Measurements from ENCODE around the gene GRK5. TPM values are rescaled to one million over a fixed set of nuclear protein-coding genes. Genes with fewer than 3 reads are reported as not detected.
A peak's percentile ranks its signal among the peaks of the same experiment; 100 is the strongest.

The GRK5 gene
- total RNA-seq, 1 donor: 1.8 TPM

DNA sequence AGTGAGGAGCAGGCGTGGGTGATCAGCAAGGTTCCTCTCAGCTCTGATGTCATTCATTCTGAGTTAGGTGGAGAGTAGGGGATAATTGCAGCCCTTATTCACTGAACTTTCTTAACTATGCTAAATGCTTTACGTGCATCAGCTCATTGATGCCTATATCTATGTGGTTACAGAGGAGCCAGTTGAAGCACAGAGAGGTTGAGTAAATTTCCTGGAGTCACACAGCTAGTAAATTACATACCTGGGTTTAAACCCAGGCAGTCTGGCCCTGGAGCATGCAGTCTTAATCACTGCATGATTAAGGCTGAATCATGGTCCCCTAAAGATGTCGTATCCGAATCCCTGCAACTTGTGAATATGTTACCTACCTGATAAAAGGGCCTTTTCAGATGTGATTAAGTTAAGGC lies 99.6 kb downstream of the GRK5 start:
- H3K4me2 ChIP-seq (ENCODE audit: insufficient read depth, low read length): no peak overlapping the region
- peak; percentile 75 for DNase-seq (ENCODE audit: insufficient read length, low spot score, missing footprints)

DNA sequence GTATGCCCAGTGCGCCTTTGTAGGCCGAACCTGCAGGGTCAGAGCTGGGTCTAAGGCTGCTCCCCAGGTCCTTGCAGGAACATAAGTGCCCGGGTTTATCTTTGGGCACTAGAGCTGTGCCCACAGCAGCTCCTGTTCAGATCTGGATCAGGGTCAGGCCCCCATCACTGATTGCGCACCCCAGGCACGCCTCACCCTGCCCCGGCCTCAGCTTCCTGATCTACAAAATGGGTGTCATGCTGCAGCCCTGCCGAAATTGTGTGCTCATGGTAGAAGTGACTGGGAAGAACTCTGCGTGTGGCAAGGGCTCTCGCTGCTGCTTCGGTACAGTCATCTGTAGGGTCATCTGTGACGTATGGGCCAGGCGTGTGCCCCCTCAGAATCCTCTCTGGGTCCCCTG lies 100.7 kb downstream of the GRK5 start:
- Histone ChIP-seq H3K36me3 (ENCODE audit: insufficient read depth, low read length) (no peaks in the 10 kb centered on the region), H3K79me2 (ENCODE audit: insufficient read depth, low read length) (peaks cover 4% of the 10 kb centered on the region), H4K20me1 (ENCODE audit: insufficient read depth, low read length) (peaks cover 2% of the 10 kb centered on the region)

More for the DNA sequence above, 99.6 kb downstream of the GRK5 start:
- TF ChIP-seq, protein P1, sequence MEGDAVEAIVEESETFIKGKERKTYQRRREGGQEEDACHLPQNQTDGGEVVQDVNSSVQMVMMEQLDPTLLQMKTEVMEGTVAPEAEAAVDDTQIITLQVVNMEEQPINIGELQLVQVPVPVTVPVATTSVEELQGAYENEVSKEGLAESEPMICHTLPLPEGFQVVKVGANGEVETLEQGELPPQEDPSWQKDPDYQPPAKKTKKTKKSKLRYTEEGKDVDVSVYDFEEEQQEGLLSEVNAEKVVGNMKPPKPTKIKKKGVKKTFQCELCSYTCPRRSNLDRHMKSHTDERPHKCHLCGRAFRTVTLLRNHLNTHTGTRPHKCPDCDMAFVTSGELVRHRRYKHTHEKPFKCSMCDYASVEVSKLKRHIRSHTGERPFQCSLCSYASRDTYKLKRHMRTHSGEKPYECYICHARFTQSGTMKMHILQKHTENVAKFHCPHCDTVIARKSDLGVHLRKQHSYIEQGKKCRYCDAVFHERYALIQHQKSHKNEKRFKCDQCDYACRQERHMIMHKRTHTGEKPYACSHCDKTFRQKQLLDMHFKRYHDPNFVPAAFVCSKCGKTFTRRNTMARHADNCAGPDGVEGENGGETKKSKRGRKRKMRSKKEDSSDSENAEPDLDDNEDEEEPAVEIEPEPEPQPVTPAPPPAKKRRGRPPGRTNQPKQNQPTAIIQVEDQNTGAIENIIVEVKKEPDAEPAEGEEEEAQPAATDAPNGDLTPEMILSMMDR (IDR thresholded peaks at IDR 0.05; ENCODE audit: extremely low read depth, low read depth, low read length): peak; percentile 4
- H3K27me3 ChIP-seq (ENCODE audit: insufficient read depth, low read length): no peaks in the 10 kb centered on the region
- H2AFZ ChIP-seq (ENCODE audit: low read length): no peak overlapping the region
- H3K9me3 ChIP-seq (ENCODE audit: low read depth, low read length): no peaks in the 10 kb centered on the region
- H3K4me3 ChIP-seq (ENCODE audit: insufficient read depth, low read length): no peak overlapping the region
- H3K79me2 ChIP-seq (ENCODE audit: insufficient read depth, low read length): no peaks in the 10 kb centered on the region
- H3K27ac ChIP-seq (ENCODE audit: low read depth, low read length): no peak overlapping the region
- H4K20me1 ChIP-seq (ENCODE audit: insufficient read depth, low read length): peaks cover 2% of the 10 kb centered on the region
- H3K36me3 ChIP-seq (ENCODE audit: insufficient read depth, low read length): no peaks in the 10 kb centered on the region
- peaks cover 13% of the 10 kb centered on the region for H3K4me1 ChIP-seq (ENCODE audit: insufficient read depth, low read length)

DNA sequence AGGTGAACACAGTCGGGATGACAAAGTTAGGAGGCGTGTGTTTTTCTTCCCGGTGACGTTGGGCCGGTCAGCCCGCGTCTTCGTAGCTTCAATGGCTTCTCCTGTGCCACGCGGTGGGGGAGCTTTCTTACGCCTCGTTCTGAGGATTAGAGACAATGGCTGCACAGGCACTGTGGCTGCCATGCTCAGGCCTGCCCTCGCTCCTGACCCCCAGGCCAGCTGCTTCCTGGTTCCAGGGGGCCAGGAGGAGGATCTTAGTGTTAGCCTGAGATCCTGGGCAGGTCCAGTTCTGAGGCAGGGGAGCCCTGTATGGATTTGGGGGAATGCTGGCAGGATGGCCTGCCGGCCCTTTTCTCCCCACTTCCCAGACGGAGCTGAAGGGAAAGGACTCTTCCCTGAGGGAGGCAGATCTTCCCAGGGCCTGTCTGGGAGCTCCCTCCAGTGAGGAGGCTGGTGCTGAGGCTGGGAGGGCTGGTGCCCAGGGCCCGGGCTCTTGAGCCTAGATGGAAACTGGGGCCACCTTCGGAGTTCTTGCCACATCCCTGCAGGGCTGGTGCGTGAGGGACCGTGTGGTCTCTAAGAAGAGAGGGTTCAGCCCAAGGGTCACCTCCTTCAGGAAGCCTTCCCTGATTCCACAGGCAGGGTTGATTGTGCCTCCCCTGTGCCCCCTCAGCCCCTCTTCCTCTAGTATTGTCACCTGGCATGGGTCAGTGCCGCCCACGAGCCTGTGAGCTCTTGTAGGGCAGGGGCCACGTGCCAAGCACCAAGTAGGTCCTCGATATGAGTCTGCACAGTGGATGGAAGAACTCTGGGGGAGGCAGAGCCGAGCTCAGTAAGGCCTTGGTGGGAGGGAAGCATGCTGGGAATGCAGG lies 101.4 kb downstream of the GRK5 start:
- H3K4me1 ChIP-seq (ENCODE audit: insufficient read depth, low read length): peaks cover 13% of the 10 kb centered on the region
- H3K4me3 ChIP-seq (ENCODE audit: insufficient read depth, low read length): no peak overlapping the region
- peak; percentile 47 for DNase-seq (ENCODE audit: insufficient read length, low spot score, missing footprints)
- H3K79me2 ChIP-seq (ENCODE audit: insufficient read depth, low read length): peaks cover 4% of the 10 kb centered on the region
- peaks cover 2% of the 10 kb centered on the region for H4K20me1 ChIP-seq (ENCODE audit: insufficient read depth, low read length)
- H3K9me3 ChIP-seq (ENCODE audit: low read depth, low read length): no peaks in the 10 kb centered on the region
- no peak overlapping the region for H3K27ac ChIP-seq (ENCODE audit: low read depth, low read length)
- H3K27me3 ChIP-seq (ENCODE audit: insufficient read depth, low read length): no peaks in the 10 kb centered on the region
- no peak overlapping the region for H2AFZ ChIP-seq (ENCODE audit: low read length)
- no peaks in the 10 kb centered on the region for H3K36me3 ChIP-seq (ENCODE audit: insufficient read depth, low read length)
- no peak overlapping the region for H3K4me2 ChIP-seq (ENCODE audit: insufficient read depth, low read length)
- TF ChIP-seq, protein P1 (IDR thresholded peaks at IDR 0.05; ENCODE audit: extremely low read depth, low read depth, low read length): no peak

More for the DNA sequence above, 100.7 kb downstream of the GRK5 start:
- Histone ChIP-seq H3K4me2 (ENCODE audit: insufficient read depth, low read length) (no peak overlapping the region), H3K4me1 (ENCODE audit: insufficient read depth, low read length) (peaks cover 13% of the 10 kb centered on the region), H3K9me3 (ENCODE audit: low read depth, low read length) (no peaks in the 10 kb centered on the region), H3K27me3 (ENCODE audit: insufficient read depth, low read length) (no peaks in the 10 kb centered on the region), H2AFZ (ENCODE audit: low read length) (no peak overlapping the region), H3K27ac (ENCODE audit: low read depth, low read length) (no peak overlapping the region), H3K4me3 (ENCODE audit: insufficient read depth, low read length) (no peak overlapping the region)
- peak; percentile 56 for DNase-seq (ENCODE audit: insufficient read length, low spot score, missing footprints)
- TF ChIP-seq, protein P1 (IDR thresholded peaks at IDR 0.05; ENCODE audit: extremely low read depth, low read depth, low read length): no peak

DNA sequence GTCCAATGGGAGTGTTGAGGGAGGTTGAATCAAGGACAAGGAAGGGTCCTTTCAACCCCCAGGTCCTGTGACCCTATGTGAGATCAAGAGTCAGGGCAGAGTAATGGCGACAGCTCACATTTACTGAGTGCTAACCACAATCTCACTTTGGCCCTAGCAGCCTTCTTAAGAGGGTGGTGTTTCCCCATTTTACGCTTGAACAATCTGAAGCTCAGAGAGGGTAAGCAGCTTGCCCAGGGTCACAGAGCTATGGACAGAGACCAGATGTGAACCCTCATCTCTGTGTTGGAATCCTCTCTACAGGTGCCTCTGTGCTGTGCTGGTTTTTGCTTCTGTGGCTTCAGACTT lies 102.0 kb downstream of the GRK5 start:
- no peak overlapping the region for H2AFZ ChIP-seq (ENCODE audit: low read length)
- H3K27ac ChIP-seq (ENCODE audit: low read depth, low read length): no peak overlapping the region
- no peaks in the 10 kb centered on the region for H3K27me3 ChIP-seq (ENCODE audit: insufficient read depth, low read length)
- peaks cover 2% of the 10 kb centered on the region for H4K20me1 ChIP-seq (ENCODE audit: insufficient read depth, low read length)
- TF ChIP-seq, protein P1 (IDR thresholded peaks at IDR 0.05; ENCODE audit: extremely low read depth, low read depth, low read length): no peak
- no peak overlapping the region for H3K4me2 ChIP-seq (ENCODE audit: insufficient read depth, low read length)
- H3K36me3 ChIP-seq (ENCODE audit: insufficient read depth, low read length): no peaks in the 10 kb centered on the region
- H3K4me3 ChIP-seq (ENCODE audit: insufficient read depth, low read length): no peak overlapping the region
- H3K9me3 ChIP-seq (ENCODE audit: low read depth, low read length): no peaks in the 10 kb centered on the region
- peaks cover 4% of the 10 kb centered on the region for H3K79me2 ChIP-seq (ENCODE audit: insufficient read depth, low read length)
- peaks cover 14% of the 10 kb centered on the region for H3K4me1 ChIP-seq (ENCODE audit: insufficient read depth, low read length)
- no peak for DNase-seq (ENCODE audit: insufficient read length, low spot score, missing footprints)
